KG1 (cell line): ENCODE results near the gene DEPDC7.
"Not testable (repeated sequence)": the region's sequence is repeated elsewhere in the genome, so short reads cannot be mapped to it uniquely, and the experiment has no call there.

Experiments
- DNase-seq: peaks from one replicate; lab custom pipeline; 2025; lab: John Stamatoyannopoulos, UW

The DEPDC7 gene

GRCh38 chr11:33015621-33016551 lies at the start of gene DEPDC7:
Gene DEPDC7 (plus strand): TSS chr11:33015878. CDS start chr11:33015956, 78 bp downstream.
- no peak for DNase-seq

GRCh38 chr11:32968541-32968940 lies 47.1 kb upstream of the DEPDC7 start:
- no peak for DNase-seq

- not testable (repeated sequence) for DNase-seq
Observed at GRCh38 chr11:32972233-32972632, 43.4 kb upstream of the DEPDC7 start.

- no peak for DNase-seq
Observed at GRCh38 chr11:32972781-32973180, 42.9 kb upstream of the DEPDC7 start.

GRCh38 chr11:32982626-32983025 lies 33.1 kb upstream of the DEPDC7 start:
- DNase-seq: no peak

GRCh38 chr11:32983506-32983905 lies 32.2 kb upstream of the DEPDC7 start:
- no peak for DNase-seq

GRCh38 chr11:32985600-32985999 lies 30.1 kb upstream of the DEPDC7 start:
- no peak for DNase-seq

- DNase-seq: no peak
Observed at GRCh38 chr11:32987851-32988250, 27.8 kb upstream of the DEPDC7 start.

GRCh38 chr11:32990481-32990880 lies 25.2 kb upstream of the DEPDC7 start:
- DNase-seq: no peak

- no peak for DNase-seq
Observed at GRCh38 chr11:32991427-32991826, 24.3 kb upstream of the DEPDC7 start.

- no peak for DNase-seq
Observed at GRCh38 chr11:32991898-32992297, 23.8 kb upstream of the DEPDC7 start.

GRCh38 chr11:33000181-33000580 lies 15.5 kb upstream of the DEPDC7 start:
- no peak for DNase-seq

GRCh38 chr11:33001281-33001680 lies 14.4 kb upstream of the DEPDC7 start:
- DNase-seq: no peak

- no peak for DNase-seq
Observed at GRCh38 chr11:33001751-33002542, 13.7 kb upstream of the DEPDC7 start.

GRCh38 chr11:33005175-33005574 lies 10.5 kb upstream of the DEPDC7 start:
- DNase-seq: no peak

- no peak for DNase-seq
Observed at GRCh38 chr11:33006010-33006409, 9.7 kb upstream of the DEPDC7 start.

- DNase-seq: no peak
Observed at GRCh38 chr11:33013755-33014154, 1.9 kb upstream of the DEPDC7 start.

- no peak for DNase-seq
Observed at GRCh38 chr11:33016654-33017053, 976 bp downstream of the DEPDC7 start.

- no peak for DNase-seq
Observed at GRCh38 chr11:33017478-33017877, 1.8 kb downstream of the DEPDC7 start.

GRCh38 chr11:33017965-33018364 lies 2.3 kb downstream of the DEPDC7 start:
- DNase-seq: no peak

GRCh38 chr11:33018840-33019239 lies 3.2 kb downstream of the DEPDC7 start:
- DNase-seq: no peak

GRCh38 chr11:33021501-33021900 lies 5.8 kb downstream of the DEPDC7 start:
- DNase-seq: no peak

GRCh38 chr11:33021937-33022336 lies 6.3 kb downstream of the DEPDC7 start:
- DNase-seq: no peak
